GM21447 (cell line): ENCODE data around the gene HP1BP3.
A peak's percentile ranks its signal among the peaks of the same experiment; 100 is the strongest.
"Not testable (repeated sequence)": the region's sequence is repeated elsewhere in the genome, so short reads cannot be mapped to it uniquely, and the experiment has no call there.

ENCODE experiments used
- ATAC-seq: cut with Tn5 transposase; IDR thresholded peaks from one replicate; pipeline ENCODE4 v1.9.1; 2021; ENCODE audit not compliant: unreplicated experiment

Gene HP1BP3

GRCh38 chr1:20787029-20787839 lies at the start of gene HP1BP3:
Gene HP1BP3, minus strand, starts transcription at chr1:20787307. Its CDS starts 6,867 bp downstream, at chr1:20780440.
- ATAC-seq: peak; percentile 45

DNA sequence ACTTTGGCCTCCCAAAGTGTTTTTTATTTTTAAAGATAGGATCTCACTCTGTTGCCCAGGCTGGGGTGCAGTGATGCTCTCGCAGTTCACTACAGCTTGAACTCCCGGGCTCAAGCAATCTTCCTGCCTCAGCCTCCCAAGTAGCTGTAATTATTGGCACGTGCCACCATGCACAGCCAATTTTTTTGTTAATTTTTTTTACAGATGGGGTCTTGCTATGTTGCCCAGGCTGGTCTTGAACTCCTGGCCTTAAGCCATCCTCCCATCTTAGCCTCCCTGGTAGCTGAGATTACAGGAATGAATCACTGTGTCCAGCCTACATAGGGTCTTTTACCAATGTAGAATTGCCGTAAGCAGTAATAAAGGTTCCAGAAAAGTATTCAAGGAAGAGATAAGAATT lies 49.1 kb upstream of the HP1BP3 start:
- no peak for ATAC-seq

DNA sequence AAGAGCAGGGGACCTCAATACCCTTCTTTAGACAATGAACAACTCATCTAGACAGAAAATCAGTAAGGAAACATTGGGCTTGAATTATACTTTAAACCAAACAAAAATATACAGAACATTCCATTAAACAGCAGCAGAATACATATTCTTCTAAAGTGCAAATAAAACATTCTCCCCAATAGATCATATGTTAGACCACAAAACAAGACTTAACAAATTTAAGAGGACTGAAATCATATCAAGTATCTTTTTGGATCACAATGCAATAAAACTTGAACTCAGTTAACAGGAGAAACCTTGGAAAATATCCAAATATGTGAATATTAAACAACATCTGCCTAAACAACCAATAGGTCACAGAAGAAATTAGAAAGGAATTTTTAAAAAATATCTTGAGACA lies 47.7 kb upstream of the HP1BP3 start:
- ATAC-seq: no peak

- no peak for ATAC-seq
Observed at GRCh38 chr1:20834192-20834591, 47.1 kb upstream of the HP1BP3 start.

DNA sequence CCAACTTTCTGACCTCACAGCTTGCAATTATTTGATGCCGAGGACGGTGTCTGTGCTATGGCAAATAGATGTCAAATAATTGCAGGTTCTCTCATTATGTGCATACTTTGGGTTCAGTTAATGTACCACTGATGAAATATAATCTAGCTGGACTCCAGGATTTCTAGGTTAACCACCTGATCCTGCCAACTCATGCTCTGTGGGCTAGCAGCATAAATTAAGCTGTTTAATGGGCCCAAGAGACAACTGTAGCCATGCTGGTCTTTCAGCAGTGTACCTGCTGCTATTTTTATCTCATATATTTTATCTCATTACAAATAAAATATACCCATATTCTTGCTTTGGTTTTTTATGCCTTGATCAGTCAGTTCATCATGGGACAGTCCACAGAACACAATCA lies 43.3 kb upstream of the HP1BP3 start:
- no peak for ATAC-seq

- no peak for ATAC-seq
Observed at GRCh38 chr1:20829946-20830345, 42.8 kb upstream of the HP1BP3 start.

- no peak for ATAC-seq
Observed at GRCh38 chr1:20829531-20829930, 42.4 kb upstream of the HP1BP3 start.

DNA sequence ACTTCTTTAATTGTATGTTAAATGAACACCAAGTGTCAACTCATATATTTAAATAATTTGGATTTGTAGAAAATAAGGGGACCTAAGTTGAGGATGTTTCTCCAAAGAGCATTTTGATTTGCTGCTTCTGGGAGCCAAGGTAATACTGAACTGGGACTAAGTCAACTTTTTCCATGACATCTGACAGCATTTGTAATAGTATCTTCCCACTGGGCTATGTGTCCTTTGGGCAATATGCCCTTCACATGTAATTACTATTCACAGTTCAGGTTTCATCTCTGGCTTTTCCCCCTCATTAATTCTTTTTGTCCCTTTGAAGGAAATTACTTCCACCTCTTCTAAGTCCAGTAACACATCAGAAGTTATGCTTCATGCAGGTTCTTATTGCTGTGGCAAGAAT lies 36.7 kb upstream of the HP1BP3 start:
- ATAC-seq: no peak

DNA sequence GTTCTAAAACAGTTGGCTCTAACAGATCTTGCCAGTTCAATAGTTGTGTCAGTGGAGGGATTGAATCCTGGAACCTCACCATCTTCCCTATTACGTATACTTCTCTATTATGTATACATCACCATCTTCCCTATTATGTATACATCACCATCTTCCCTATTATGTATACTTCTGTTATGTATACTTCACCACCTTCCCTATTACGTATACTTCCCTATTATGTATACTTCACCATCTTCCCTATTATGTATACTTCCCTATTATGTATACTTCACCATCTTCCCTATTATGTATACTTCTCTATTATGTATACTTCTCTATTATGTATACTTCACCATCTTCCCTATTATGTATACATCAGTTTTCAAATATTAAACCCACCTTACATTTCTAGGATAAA lies 34.4 kb upstream of the HP1BP3 start:
- no peak for ATAC-seq

- ATAC-seq: no peak
Observed at GRCh38 chr1:20819818-20820217, 32.7 kb upstream of the HP1BP3 start.

DNA sequence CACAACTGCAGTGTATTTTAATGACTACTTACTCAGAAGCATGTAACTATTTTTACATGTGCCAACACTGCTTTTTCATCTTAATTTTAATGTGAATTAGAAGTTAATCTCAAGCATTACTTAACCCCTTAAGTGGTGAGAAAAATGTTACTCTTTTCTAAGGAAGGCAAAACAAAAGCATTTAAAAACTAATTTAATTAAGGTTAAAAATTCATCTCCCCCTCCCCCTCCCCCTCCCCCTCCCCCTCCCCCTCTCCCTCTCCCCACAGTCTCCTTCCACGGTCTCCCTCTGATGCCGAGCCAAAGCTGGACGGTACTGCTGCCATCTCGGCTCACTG lies 27.4 kb upstream of the HP1BP3 start:
- ATAC-seq: no peak

DNA sequence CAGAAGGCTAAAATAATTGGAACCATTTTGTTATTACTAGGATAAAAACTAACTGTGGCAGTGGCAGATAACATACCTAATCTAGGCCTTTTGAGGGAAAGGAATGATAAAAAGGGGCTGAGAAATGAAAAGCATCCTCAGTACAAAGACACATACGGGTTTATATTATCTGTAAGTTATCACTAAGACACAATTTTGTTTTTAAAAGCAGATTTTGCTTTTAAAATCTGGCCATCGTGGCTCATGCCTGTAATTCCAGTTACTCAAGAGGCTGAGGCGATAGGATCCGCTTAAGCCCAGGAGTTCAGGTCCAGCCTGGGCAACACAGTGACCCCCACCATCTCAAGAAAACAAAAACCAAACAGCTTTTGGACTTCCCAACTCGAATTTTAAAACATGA lies 24.8 kb upstream of the HP1BP3 start:
- ATAC-seq: no peak

GRCh38 chr1:20793236-20793635 lies 6.1 kb upstream of the HP1BP3 start:
- ATAC-seq: no peak

- no peak for ATAC-seq
Observed at GRCh38 chr1:20792196-20792595, 5.1 kb upstream of the HP1BP3 start.

- ATAC-seq: no peak
Observed at GRCh38 chr1:20790785-20791184, 3.7 kb upstream of the HP1BP3 start.

DNA sequence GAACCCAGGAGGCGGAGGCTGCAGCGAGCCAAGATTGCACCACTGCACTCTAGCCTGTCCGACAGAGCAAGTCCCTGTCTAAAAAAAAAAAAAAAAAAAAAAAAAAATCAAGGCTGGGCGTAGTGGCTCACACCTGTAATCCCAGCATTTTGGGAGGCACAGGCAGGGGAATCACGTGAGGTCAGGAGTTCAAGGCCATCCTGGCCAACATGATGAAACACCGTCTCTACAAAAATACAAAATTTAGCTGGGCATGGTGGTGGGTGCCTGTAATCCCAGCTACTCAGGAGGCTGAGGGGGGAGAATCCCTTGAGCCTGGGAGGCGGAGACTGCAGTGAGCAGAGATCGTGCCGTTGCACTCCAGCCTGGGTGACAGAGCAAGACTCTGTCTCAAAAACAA lies 2.5 kb upstream of the HP1BP3 start:
- not testable (repeated sequence) for ATAC-seq

GRCh38 chr1:20787840-20788795 lies 1.0 kb upstream of the HP1BP3 start:
- no peak for ATAC-seq

DNA sequence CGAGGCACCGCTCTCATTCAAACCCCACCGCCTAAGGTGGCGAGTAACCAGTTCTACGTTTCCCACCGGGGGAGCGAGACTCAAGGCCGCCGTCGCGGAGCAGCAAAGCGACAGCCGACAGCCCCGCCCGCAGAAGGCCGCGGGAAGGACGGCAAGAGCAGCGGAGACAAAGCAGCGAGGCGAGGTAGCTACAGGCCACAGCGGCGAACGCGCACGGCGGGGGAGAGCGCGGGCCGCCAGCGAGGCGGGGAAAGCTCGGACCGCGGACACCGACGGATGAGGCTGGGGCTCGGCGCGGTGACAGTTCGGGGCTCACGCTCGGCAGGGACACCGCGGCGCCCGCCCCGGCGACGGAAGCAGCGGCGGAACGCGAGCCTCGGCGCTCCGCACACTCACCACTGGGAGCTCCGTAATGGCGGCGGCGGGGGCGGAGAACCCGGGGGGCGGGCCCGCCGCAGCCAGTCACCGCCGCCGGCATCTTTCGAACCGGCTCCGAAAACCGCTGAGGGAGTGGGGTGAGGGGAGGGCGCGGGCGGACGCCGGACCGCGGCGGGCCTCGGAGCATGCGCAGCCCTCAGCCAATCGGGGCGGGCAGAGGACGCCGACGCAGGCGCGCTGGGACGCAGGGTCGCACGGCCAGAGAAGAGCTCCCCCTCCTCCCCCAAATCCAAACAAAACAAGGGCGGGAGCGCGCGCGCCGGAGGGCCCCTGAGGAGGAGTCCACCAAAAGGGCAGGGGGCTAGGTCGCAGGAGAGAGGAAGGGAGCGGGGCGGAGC lies 666 bp downstream of the HP1BP3 start:
- ATAC-seq: peak; percentile 71

DNA sequence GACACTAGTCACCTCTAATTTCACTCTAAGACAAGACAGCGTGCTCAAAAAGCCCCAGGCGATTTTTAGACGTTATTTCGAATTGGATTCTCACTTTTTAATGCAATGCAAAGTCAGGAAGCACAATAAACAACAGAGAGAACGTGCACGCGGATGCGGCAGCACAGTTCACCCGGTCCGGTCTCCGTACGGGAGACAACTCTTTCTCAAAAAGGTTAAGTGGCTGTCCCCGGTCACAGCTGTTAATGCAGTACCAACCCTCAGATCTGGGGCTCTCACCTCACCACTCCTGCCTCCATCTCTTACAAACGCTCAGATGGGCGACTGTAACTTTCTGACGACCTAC lies 1.2 kb downstream of the HP1BP3 start:
- no peak for ATAC-seq

GRCh38 chr1:20775700-20776099 lies 11.4 kb downstream of the HP1BP3 start:
- no peak for ATAC-seq

DNA sequence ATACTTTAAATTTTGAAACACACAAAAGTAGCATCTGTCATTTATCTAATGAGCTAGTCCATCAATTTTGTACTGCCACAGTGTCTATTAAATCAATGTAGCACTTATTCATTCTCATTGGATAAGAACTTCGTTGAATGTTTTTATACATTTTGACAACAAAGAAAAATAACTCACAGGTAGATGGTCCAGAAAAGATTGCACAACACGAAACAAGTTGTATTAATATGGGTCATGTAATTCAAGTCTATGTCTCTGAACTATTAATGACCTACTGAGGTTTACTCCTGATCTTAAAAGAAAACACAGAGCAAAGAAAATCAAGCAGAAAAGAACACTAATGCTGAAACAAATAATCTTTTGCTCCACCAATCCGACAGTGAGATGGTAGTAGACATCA lies 15.3 kb downstream of the HP1BP3 start:
- ATAC-seq: no peak
